Uterus (tissue), 4 donors: Measurements from ENCODE around the gene NUFIP1. TPM values are rescaled to one million over a fixed set of nuclear protein-coding genes. Genes with fewer than 3 reads are reported as not detected.

Experiments
- DNase-seq, 2 donors: peaks; one replicate each; pipeline ENCODE4 v3.0.0-alpha.2; 2019 to 2020
- H3K27ac ChIP-seq, 2 donors: fragments of 200-600 bp; sonication (generic); 1 replicate in 1 of 2; 2 replicates in 1 of 2; pipeline ENCODE4 v1.5.1; 2016 to 2018
- H3K27me3 ChIP-seq, 2 donors: fragments of 200-600 bp; sonication (generic); one replicate each; pipeline ENCODE4 v1.5.1; 2018 to 2019; ENCODE audit warnings: control low read depth in 1 of 2
- H3K36me3 ChIP-seq, 2 donors: fragments of 200-600 bp; sonication (generic); one replicate each; pipeline ENCODE4 v1.5.1; 2019; ENCODE audit warnings: control low read depth in 1 of 2
- H3K4me1 ChIP-seq, 2 donors: fragments of 200-600 bp; sonication (generic); one replicate each; pipeline ENCODE4 v1.5.1; 2018 to 2019; ENCODE audit warnings: control low read depth in 1 of 2
- H3K4me3 ChIP-seq, 2 donors: fragments of 200-600 bp; sonication (generic); 1 replicate in 1 of 2; 2 replicates in 1 of 2; pipeline ENCODE4 v1.5.1; 2018 to 2019; ENCODE audit warnings: mild to moderate bottlenecking in 1 of 2
- H3K9me3 ChIP-seq, 2 donors: fragments of 200-600 bp; sonication (generic); one replicate each; pipeline ENCODE4 v1.5.1; 2019; ENCODE audit warnings: control low read depth in 1 of 2
- CTCF ChIP-seq, 4 experiments: fragments of 200-600 bp in 2 of 4; fragments of 450-650 bp in 2 of 4; sonication (generic) in 2 of 4; IDR thresholded peaks; one replicate each; pipeline ENCODE4 v1.5.1; 2016 to 2019; ENCODE audit warnings: antibody characterized with exemption in 4 of 4, mild to moderate bottlenecking in 2 of 4, moderate library complexity in 1 of 4
- POLR2A ChIP-seq, 2 donors: fragments of 450-650 bp; IDR thresholded peaks; one replicate each; pipeline ENCODE4 v1.6.1; 2016; ENCODE audit warnings: antibody characterized with exemption in 2 of 2, mild to moderate bottlenecking in 1 of 2, moderate library complexity in 1 of 2
- intact Hi-C: fragments of 100-400 bp; cut with DNase I; formaldehyde crosslinking; loops from one replicate; pipeline ENCODE4 v1.15.1; 2023; ENCODE audit warnings: low total_unique reads
- total RNA-seq, 4 donors: library from RNA; depleted of rRNA in 3 of 4; stranded (reverse); fragments of >200 nt in 3 of 4; gene quantifications; one replicate each; pipeline versions ENCODE4 v1.1.0 to v1.2.4, GENCODE V29; 2014 to 2023
- donor health status: DM: yes; HTN: yes; CAD: no.

The NUFIP1 gene
- total RNA-seq, 4 donors from 2014 or later: 0.51 to 7.3 (median 2.9) TPM

GRCh38 chr13:44919104-44919804 lies 70.0 kb downstream of the NUFIP1 start:
- Histone ChIP-seq H3K27ac (peak overlapping the region; percentile 88 to 99), H3K9me3 (no peaks in the 10 kb centered on the region), H3K27me3 (no peaks in the 10 kb centered on the region), H3K36me3 (no peaks in the 10 kb centered on the region), H3K4me3 (peak overlapping the region in 1 of 2 donors; percentile 45), H3K4me1 (peaks cover 0 to 4% of the 10 kb centered on the region in 2 donors)
- intact Hi-C loops: loop anchor here (10.0 kb wide), 1 partner anchor 344 kb away; the partner anchor contains the start of gene TSC22D1
- no peak for TF ChIP-seq CTCF (IDR thresholded peaks at IDR 0.05)
- no peak for TF ChIP-seq POLR2A (IDR thresholded peaks at IDR 0.05)
- no peak for DNase-seq

- TF ChIP-seq POLR2A (IDR thresholded peaks at IDR 0.05): peak; percentile 39 to 43
- TF ChIP-seq CTCF (IDR thresholded peaks at IDR 0.05): peak; percentile 54 to 91 (median 75)
- intact Hi-C loops: loop anchor here (10.0 kb wide), 1 partner anchor 344 kb away; the partner anchor contains the start of gene TSC22D1
- Histone ChIP-seq H3K27me3 (no peaks in the 10 kb centered on the region), H3K4me1 (peaks cover 0 to 4% of the 10 kb centered on the region in 2 donors), H3K36me3 (no peaks in the 10 kb centered on the region), H3K4me3 (peak overlapping the region; percentile 45 to 53), H3K9me3 (no peaks in the 10 kb centered on the region), H3K27ac (peak overlapping the region; percentile 88 to 99)
- DNase-seq: peak; percentile 88 to 89
Measured at GRCh38 chr13:44918326-44919103, 70.8 kb downstream of the NUFIP1 start.

- Histone ChIP-seq H3K27ac (peak overlapping the region; percentile 88 to 99), H3K4me3 (peak overlapping the region; percentile 45 to 53), H3K36me3 (no peaks in the 10 kb centered on the region), H3K9me3 (no peaks in the 10 kb centered on the region), H3K4me1 (peaks cover 0 to 4% of the 10 kb centered on the region in 2 donors), H3K27me3 (no peaks in the 10 kb centered on the region)
- peak; percentile 98 for DNase-seq
- TF ChIP-seq CTCF (IDR thresholded peaks at IDR 0.05): peak; percentile 27 to 68 (median 44)
- TF ChIP-seq POLR2A (IDR thresholded peaks at IDR 0.05): peak; percentile 78 to 82
- intact Hi-C loops: loop anchor here (10.0 kb wide), 1 partner anchor 343 kb away; the partner anchor contains the start of gene TSC22D1
Measured at GRCh38 chr13:44917589-44918325, 71.5 kb downstream of the NUFIP1 start.

GRCh38 chr13:44912278-44913016 lies 76.8 kb downstream of the NUFIP1 start:
- no peak for DNase-seq
- H3K27ac ChIP-seq: no peak overlapping the region
- H3K4me1 ChIP-seq: no peaks in the 10 kb centered on the region
- intact Hi-C loops: loop anchor here (10.0 kb wide), 1 partner anchor 338 kb away; the partner anchor contains the start of gene TSC22D1
- TF ChIP-seq POLR2A (IDR thresholded peaks at IDR 0.05) (no peak), CTCF (IDR thresholded peaks at IDR 0.05) (no peak)
- H3K4me3 ChIP-seq: no peak overlapping the region
- no peaks in the 10 kb centered on the region for H3K9me3 ChIP-seq
- H3K27me3 ChIP-seq: no peaks in the 10 kb centered on the region
- H3K36me3 ChIP-seq: no peaks in the 10 kb centered on the region
